HFFc6 (cell line): ENCODE results near the gene TMEM225B. TPM values are rescaled to one million over a fixed set of nuclear protein-coding genes. Genes with fewer than 3 reads are reported as not detected.

Source experiments
- DNase-seq: peaks from one replicate; pipeline ENCODE4 v3.0.0-alpha.2; 2018
- H3K27ac Mint-ChIP-seq: 2 replicates; pipeline ENCODE4 v1.8.0; 2020; ENCODE audit warnings: mild to moderate bottlenecking, mixed read lengths
- H3K27me3 Mint-ChIP-seq: 2 replicates; pipeline ENCODE4 v1.8.0; 2021; ENCODE audit warnings: mild to moderate bottlenecking, moderate library complexity, mixed read lengths; ENCODE audit not compliant: insufficient read depth
- H3K36me3 Mint-ChIP-seq: 2 replicates; pipeline ENCODE4 v1.8.0; 2021; ENCODE audit warnings: low read depth, mixed read lengths
- H3K4me1 Mint-ChIP-seq: 2 replicates; pipeline ENCODE4 v1.8.0; 2020; ENCODE audit warnings: low read depth, mixed read lengths
- H3K4me3 Mint-ChIP-seq: 2 replicates; pipeline ENCODE4 v1.8.0; 2020; ENCODE audit warnings: mild to moderate bottlenecking, moderate library complexity, mixed read lengths
- H3K9me3 Mint-ChIP-seq: 2 replicates; pipeline ENCODE4 v1.8.0; 2020; ENCODE audit warnings: mild to moderate bottlenecking, mixed read lengths
- CTCF ChIP-seq: fragments of 200-600 bp; sonication (generic); IDR thresholded peaks from 2 replicates; pipeline ENCODE4 v1.5.0; 2021; ENCODE audit warnings: antibody characterized with exemption, mild to moderate bottlenecking
- total RNA-seq, 6 experiments: library from RNA; stranded (reverse); fragmentation: NEBNext Ultra II Directional; extraction: Animal tissue kit (Norgen Biotek cat#: 25700); gene quantifications; 2 replicates in 1 of 6; 3 replicates in 5 of 6; pipeline ENCODE4 v1.2.3, GENCODE V29; 2021

The TMEM225B gene
- total RNA-seq, 6 experiments from 2014 or later = 0.24 to 1.4 (median 0.52) TPM

GRCh38 chr7:99588868-99589267 lies 9.2 kb upstream of the TMEM225B start:
- Mint-ChIP-seq H3K4me1 (no peaks in the 10 kb centered on the region), H3K9me3 (no peaks in the 10 kb centered on the region), H3K27me3 (no peaks in the 10 kb centered on the region; the same call in 1 of the 2 replicates), H3K4me3 (no peak overlapping the region), H3K36me3 (no peaks in the 10 kb centered on the region), H3K27ac (no peak overlapping the region)
- DNase-seq = no peak
- TF ChIP-seq CTCF = no peak

- Mint-ChIP-seq H3K9me3 (no peaks in the 10 kb centered on the region), H3K36me3 (no peaks in the 10 kb centered on the region), H3K4me1 (no peaks in the 10 kb centered on the region), H3K4me3 (no peak overlapping the region), H3K27ac (no peak overlapping the region), H3K27me3 (no peaks in the 10 kb centered on the region; the same call in 1 of the 2 replicates)
- TF ChIP-seq CTCF = no peak
- no peak for DNase-seq
Observed at GRCh38 chr7:99594948-99595745, 2.9 kb upstream of the TMEM225B start.

GRCh38 chr7:99596408-99596955 lies 1.6 kb upstream of the TMEM225B start:
- H3K9me3 Mint-ChIP-seq = no peaks in the 10 kb centered on the region

GRCh38 chr7:99599836-99600235 lies 1.8 kb downstream of the TMEM225B start:
- H3K4me3 Mint-ChIP-seq = no peak overlapping the region

More at GRCh38 chr7:99596408-99596955, 1.6 kb upstream of the TMEM225B start:
- Mint-ChIP-seq H3K4me3 (no peak overlapping the region), H3K36me3 (no peaks in the 10 kb centered on the region), H3K4me1 (no peaks in the 10 kb centered on the region), H3K27ac (no peak overlapping the region), H3K27me3 (peaks cover 1% of the 10 kb centered on the region; the same call in 1 of the 2 replicates)
- no peak for DNase-seq
- no peak for TF ChIP-seq CTCF

GRCh38 chr7:99601656-99602310 lies 3.7 kb downstream of the TMEM225B start:
- H3K4me1 Mint-ChIP-seq = no peaks in the 10 kb centered on the region
- H3K9me3 Mint-ChIP-seq = no peaks in the 10 kb centered on the region
- no peaks in the 10 kb centered on the region for H3K36me3 Mint-ChIP-seq

More at GRCh38 chr7:99599836-99600235, 1.8 kb downstream of the TMEM225B start:
- TF ChIP-seq CTCF = no peak
- H3K9me3 Mint-ChIP-seq = no peaks in the 10 kb centered on the region
- H3K36me3 Mint-ChIP-seq = no peaks in the 10 kb centered on the region
- DNase-seq = no peak
- peaks cover 3% of the 10 kb centered on the region for H3K27me3 Mint-ChIP-seq
- H3K4me1 Mint-ChIP-seq = no peaks in the 10 kb centered on the region
- no peak overlapping the region for H3K27ac Mint-ChIP-seq

More at GRCh38 chr7:99601656-99602310, 3.7 kb downstream of the TMEM225B start:
- no peak for DNase-seq
- Mint-ChIP-seq H3K27me3 (peaks cover 5% of the 10 kb centered on the region), H3K4me3 (no peak overlapping the region), H3K27ac (no peak overlapping the region)
- peak; percentile 23; the same call in 1 of the 2 replicates for TF ChIP-seq CTCF
